Gastroesophageal sphincter (tissue), 3 donors: Measurements from ENCODE around the gene PCBP3.

ENCODE experiments used
- CTCF ChIP-seq, 4 experiments: fragments of 200-600 bp in 2 of 4; fragments of 450-650 bp in 2 of 4; sonication (generic) in 1 of 4; IDR thresholded peaks; one replicate each; pipeline ENCODE4 v1.5.1; 2017 to 2019; ENCODE audit warnings: antibody characterized with exemption in 4 of 4, mild to moderate bottlenecking in 2 of 4, moderate library complexity in 2 of 4
- EP300 ChIP-seq: sonication (generic); formaldehyde crosslinking; IDR thresholded peaks from one replicate; pipeline ENCODE4 v1.6.1; 2017; ENCODE audit warnings: antibody characterized with exemption, mild to moderate bottlenecking
- POLR2A ChIP-seq, 2 donors: fragments of 450-650 bp; IDR thresholded peaks; one replicate each; pipeline ENCODE4 v1.6.1; 2017; ENCODE audit warnings: antibody characterized with exemption in 2 of 2, mild to moderate bottlenecking in 2 of 2, moderate library complexity in 1 of 2
- POLR2AphosphoS5 ChIP-seq: sonication (generic); formaldehyde crosslinking; IDR thresholded peaks from one replicate; pipeline ENCODE4 v1.6.1; 2017; ENCODE audit warnings: antibody characterized with exemption

GRCh38 chr21:45737485-45738166 is 94.1 kb downstream of the PCBP3 start:
- TF ChIP-seq CTCF (IDR thresholded peaks at IDR 0.05) = no peak
- no peak for TF ChIP-seq POLR2A (IDR thresholded peaks at IDR 0.05)
- no peak for TF ChIP-seq EP300
- no peak for TF ChIP-seq POLR2AphosphoS5
